ENCODE data around the gene RSPH10B.
"Not testable (repeated sequence)": the region's sequence is repeated elsewhere in the genome, so short reads cannot be mapped to it uniquely, and the experiment has no call there.

The RSPH10B gene

GRCh38 chr7:5970347-5970911 is at the start of gene RSPH10B:
Gene RSPH10B, minus strand, starts transcription at chr7:5970689. Its CDS starts 3,573 bp downstream, at chr7:5967116.
- not testable (repeated sequence) for DNase-seq (ENCODE audit: low read depth in 1 of 2, low spot score in 1 of 2)

GRCh38 chr7:6016653-6016966 is 46.1 kb upstream of the RSPH10B start:
- DNase-seq (ENCODE audit: low read depth in 1 of 2, low spot score in 1 of 2): no peak

- DNase-seq (ENCODE audit: low read depth in 1 of 2, low spot score in 1 of 2): no peak
These were observed 45.6 kb upstream of the RSPH10B start for GRCh38 chr7:6015917-6016652.

GRCh38 chr7:6012355-6013104 is 42.0 kb upstream of the RSPH10B start:
- no peak for DNase-seq (ENCODE audit: low read depth in 1 of 2, low spot score in 1 of 2)

- no peak for DNase-seq (ENCODE audit: low read depth in 1 of 2, low spot score in 1 of 2)
These were observed 41.1 kb upstream of the RSPH10B start for GRCh38 chr7:6011541-6011940.

- DNase-seq (ENCODE audit: low read depth in 1 of 2, low spot score in 1 of 2): not testable (repeated sequence)
These were observed 39.9 kb upstream of the RSPH10B start for GRCh38 chr7:6010370-6010769.

GRCh38 chr7:6008668-6009611 is 38.5 kb upstream of the RSPH10B start, which contains the start of the genes AIMP2 and PMS2:
Gene AIMP2, plus strand, starts transcription at chr7:6009272. Its CDS starts 92 bp downstream, at chr7:6009364.
Gene PMS2, minus strand, starts transcription at chr7:6009049. Its CDS starts 30 bp downstream, at chr7:6009019.
- DNase-seq (ENCODE audit: low read depth in 1 of 2, low spot score in 1 of 2): peak; percentile 85 to 93

- not testable (repeated sequence) for DNase-seq (ENCODE audit: low read depth in 1 of 2, low spot score in 1 of 2)
These were observed 37.5 kb upstream of the RSPH10B start for GRCh38 chr7:6007835-6008590.

GRCh38 chr7:6007386-6007785 is 36.9 kb upstream of the RSPH10B start:
- DNase-seq (ENCODE audit: low read depth in 1 of 2, low spot score in 1 of 2): no peak

GRCh38 chr7:5997210-5997808 is 26.8 kb upstream of the RSPH10B start:
- DNase-seq (ENCODE audit: low read depth in 1 of 2, low spot score in 1 of 2): no peak

- DNase-seq (ENCODE audit: low read depth in 1 of 2, low spot score in 1 of 2): not testable (repeated sequence)
These were observed 16.6 kb upstream of the RSPH10B start for GRCh38 chr7:5987061-5987460.

- DNase-seq (ENCODE audit: low read depth in 1 of 2, low spot score in 1 of 2): not testable (repeated sequence)
These were observed 9.3 kb upstream of the RSPH10B start for GRCh38 chr7:5979680-5980314.

GRCh38 chr7:5973580-5973979 is 3.1 kb upstream of the RSPH10B start:
- DNase-seq (ENCODE audit: low read depth in 1 of 2, low spot score in 1 of 2): not testable (repeated sequence)

GRCh38 chr7:5963810-5964209 is 6.7 kb downstream of the RSPH10B start:
- DNase-seq (ENCODE audit: low read depth in 1 of 2, low spot score in 1 of 2): not testable (repeated sequence)

GRCh38 chr7:5963205-5963604 is 7.3 kb downstream of the RSPH10B start:
- DNase-seq (ENCODE audit: low read depth in 1 of 2, low spot score in 1 of 2): not testable (repeated sequence)

GRCh38 chr7:5934945-5935450 is 35.5 kb downstream of the RSPH10B start:
- DNase-seq (ENCODE audit: low read depth in 1 of 2, low spot score in 1 of 2): not testable (repeated sequence)

- not testable (repeated sequence) for DNase-seq (ENCODE audit: low read depth in 1 of 2, low spot score in 1 of 2)
These were observed 38.4 kb downstream of the RSPH10B start for GRCh38 chr7:5931905-5932644.

- not testable (repeated sequence) for DNase-seq (ENCODE audit: low read depth in 1 of 2, low spot score in 1 of 2)
These were observed 39.2 kb downstream of the RSPH10B start for GRCh38 chr7:5931250-5931649.

Measured in stimulated activated CD4-positive, alpha-beta T cell treated with anti-CD3 and anti-CD28 coated beads, Interleukin-15, amount 100 ng/mL, for 1 hour (primary cell).